Keratinocyte (primary cell): ENCODE results near the gene HOXB5.

Source experiments
- EZH2 ChIP-seq: IDR thresholded peaks from one replicate; pipeline ENCODE4 v1.6.1; 2012; ENCODE audit warnings: inconsistent platforms, mild to moderate bottlenecking, low read length, moderate library complexity
- TF ChIP-seq, protein P1 (sequence below), 3 experiments: IDR thresholded peaks in 1 of 3; conservative IDR thresholded peaks in 1 of 3; optimal IDR thresholded peaks in 1 of 3; 2 replicates in 2 of 3; 3 replicates in 1 of 3; pipeline versions ENCODE3 to v1.5.1; 2011; ENCODE audit warnings: low read length in 3 of 3, mild to moderate bottlenecking in 3 of 3, moderate library complexity in 2 of 3, control low read depth in 1 of 3, inconsistent platforms in 1 of 3; ENCODE audit not compliant: insufficient read depth in 2 of 3; ENCODE audit errors: extremely low read depth in 1 of 3

GRCh38 chr17:48546137-48546923, 47.2 kb downstream of the HOXB5 start:
- TF ChIP-seq, protein P1, sequence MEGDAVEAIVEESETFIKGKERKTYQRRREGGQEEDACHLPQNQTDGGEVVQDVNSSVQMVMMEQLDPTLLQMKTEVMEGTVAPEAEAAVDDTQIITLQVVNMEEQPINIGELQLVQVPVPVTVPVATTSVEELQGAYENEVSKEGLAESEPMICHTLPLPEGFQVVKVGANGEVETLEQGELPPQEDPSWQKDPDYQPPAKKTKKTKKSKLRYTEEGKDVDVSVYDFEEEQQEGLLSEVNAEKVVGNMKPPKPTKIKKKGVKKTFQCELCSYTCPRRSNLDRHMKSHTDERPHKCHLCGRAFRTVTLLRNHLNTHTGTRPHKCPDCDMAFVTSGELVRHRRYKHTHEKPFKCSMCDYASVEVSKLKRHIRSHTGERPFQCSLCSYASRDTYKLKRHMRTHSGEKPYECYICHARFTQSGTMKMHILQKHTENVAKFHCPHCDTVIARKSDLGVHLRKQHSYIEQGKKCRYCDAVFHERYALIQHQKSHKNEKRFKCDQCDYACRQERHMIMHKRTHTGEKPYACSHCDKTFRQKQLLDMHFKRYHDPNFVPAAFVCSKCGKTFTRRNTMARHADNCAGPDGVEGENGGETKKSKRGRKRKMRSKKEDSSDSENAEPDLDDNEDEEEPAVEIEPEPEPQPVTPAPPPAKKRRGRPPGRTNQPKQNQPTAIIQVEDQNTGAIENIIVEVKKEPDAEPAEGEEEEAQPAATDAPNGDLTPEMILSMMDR (optimal IDR thresholded peaks at IDR 0.05 in 1 of 3, IDR thresholded peaks at IDR 0.05 in 1 of 3, conservative IDR thresholded peaks at IDR 0.05 in 1 of 3; ENCODE audit: extremely low read depth in 1 of 3, insufficient read depth in 2 of 3, low read length in 3 of 3) = no peak
- TF ChIP-seq EZH2 = no peak
